Hindlimb muscle (tissue), 1 donor: Measurements from ENCODE around the gene TOM1. TPM values are rescaled to one million over a fixed set of nuclear protein-coding genes. Genes with fewer than 3 reads are reported as not detected.

ENCODE experiments used
- DNase-seq: peaks from one replicate; pipeline ENCODE4 v3.0.0-alpha.2; 2013
- polyA plus RNA-seq: library from polyadenylated mRNA; unstranded; fragments of 120-200 nt; gene quantifications from one replicate; pipeline ENCODE4 v1.2.1, GENCODE V29; 2013; ENCODE audit not compliant: insufficient read length

TOM1 gene
- polyA plus RNA-seq, 1 donor: 35.6 TPM

DNA sequence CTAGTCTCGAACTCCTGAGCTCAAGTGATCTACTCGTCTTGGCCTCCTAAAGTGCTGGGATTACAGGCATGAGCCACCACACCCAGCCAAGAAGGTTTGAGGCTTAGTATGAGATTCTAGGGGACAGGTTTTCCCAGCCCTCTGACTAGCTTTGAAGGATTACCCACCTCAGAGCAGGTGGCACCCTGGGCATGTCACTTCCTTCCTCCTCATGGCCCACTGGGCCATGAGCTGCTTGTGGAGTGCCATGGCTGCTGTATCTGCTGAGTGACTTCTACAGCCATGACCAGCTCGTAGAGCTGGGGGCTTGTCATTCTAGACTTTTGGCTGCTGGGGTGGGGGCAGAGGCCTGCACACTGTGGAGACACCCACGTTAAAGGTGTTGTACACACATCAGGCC is 25.1 kb downstream of the TOM1 start:
- DNase-seq: no peak

GRCh38 chr22:35325209-35325608 is 25.5 kb downstream of the TOM1 start:
- DNase-seq: no peak

GRCh38 chr22:35326854-35327562 is 27.3 kb downstream of the TOM1 start:
- DNase-seq: no peak

DNA sequence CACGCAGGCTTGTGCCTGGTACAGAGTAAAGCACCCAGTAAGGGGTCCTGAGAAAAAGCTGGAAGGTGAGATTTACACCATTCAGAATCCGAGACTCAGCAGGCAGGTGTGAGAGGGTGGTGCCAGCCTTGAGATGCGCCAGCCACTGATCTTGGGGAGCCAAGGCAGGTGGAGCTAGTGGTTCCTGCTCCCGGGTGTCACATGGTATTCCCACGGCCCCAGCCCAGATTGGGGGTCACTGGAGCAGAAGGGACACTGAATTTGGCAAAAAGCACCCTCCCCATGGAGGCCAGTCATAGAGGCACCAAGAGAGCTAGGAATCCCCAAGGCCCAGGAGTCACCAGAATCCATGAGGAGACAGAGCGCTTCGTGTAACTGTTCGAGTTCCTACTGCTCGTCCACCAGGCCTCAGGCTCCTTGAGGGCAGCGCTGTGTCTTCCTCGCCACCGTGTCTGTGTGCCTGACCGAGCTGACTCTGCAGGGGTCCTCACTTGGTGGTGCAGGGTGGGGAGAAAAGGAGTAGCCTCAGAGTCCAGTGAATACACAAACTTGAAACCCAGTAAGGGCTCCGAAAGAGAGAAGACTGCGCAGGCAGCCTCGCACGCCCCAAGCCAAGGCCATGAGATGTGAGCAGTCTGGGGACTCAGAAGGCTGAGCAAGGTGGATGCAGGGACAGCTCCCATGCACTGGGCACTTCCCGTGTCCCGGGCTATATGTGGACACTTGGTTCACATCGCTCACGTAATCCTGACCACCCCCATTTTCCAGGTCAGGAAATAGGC is 28.2 kb downstream of the TOM1 start:
- no peak for DNase-seq

DNA sequence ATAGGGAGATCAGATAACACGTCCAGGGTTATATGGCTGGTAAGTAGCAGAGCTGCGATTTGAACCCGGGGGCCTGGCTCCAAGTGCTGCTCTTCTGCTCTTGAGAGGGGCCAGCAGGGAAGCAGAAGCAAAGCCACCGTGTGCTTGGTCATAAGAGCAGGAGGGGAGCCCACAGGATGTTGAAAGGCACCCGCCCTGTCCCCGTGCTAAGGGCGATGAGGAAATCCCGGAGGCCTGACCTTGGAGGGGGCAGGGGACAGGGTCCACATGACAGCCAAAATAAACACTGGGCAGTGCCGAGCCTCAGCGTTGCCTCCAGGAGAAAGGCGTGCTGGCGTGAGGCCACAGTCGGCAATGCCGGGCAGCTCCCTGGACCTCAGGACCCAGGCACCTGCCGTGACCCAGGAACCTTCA is 28.8 kb downstream of the TOM1 start:
- DNase-seq: no peak

- no peak for DNase-seq
These were observed 29.6 kb downstream of the TOM1 start for GRCh38 chr22:35329114-35329847.

DNA sequence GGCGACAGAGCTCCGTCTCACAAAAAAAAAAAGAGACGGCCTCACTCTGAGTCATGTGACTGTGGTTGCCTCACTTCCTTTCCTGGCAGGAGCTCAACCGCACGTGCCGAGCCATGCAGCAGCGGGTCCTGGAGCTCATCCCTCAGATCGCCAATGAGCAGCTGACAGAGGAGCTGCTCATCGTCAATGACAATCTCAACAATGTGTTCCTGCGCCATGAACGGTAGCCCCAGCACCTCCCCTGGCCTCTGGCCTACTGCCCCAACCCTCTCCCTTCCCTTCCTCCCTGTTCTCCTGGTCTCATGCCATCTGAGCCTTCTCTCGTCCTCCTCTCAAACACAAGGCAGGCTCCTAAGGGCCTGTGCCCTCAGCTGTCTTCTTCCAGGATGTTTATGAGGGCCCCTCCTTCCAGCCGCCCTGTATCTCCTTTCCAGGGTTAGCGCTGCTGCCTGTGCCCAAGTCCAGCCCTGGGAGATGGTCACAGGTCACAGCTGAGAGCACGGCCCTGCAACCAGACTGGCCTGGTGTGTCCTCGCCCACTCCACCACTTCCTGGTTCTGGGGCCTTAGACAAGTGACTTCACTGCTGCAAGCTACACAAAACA is 30.7 kb downstream of the TOM1 start:
- DNase-seq: peak; percentile 58

GRCh38 chr22:35332278-35332677 is 32.6 kb downstream of the TOM1 start:
- no peak for DNase-seq

DNA sequence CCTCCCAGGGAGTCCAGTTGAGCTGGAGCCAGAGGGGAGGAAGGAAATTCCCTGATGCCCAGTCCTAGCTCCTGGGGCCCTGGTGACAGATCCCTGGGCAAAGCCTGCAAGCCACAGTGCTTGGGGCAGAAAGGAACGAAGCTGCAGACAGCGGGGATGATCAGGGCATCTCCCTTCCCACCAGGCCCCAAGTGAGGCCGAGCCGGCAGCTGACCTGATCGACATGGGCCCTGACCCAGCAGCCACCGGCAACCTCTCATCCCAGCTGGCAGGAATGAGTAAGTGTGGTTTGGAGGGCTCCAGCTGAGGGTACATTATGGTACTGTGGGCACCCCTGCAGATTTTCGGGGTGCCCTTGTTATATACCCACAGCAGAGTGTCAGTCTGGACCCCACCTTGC is 33.5 kb downstream of the TOM1 start:
- DNase-seq: no peak

GRCh38 chr22:35334004-35334403 is 34.3 kb downstream of the TOM1 start:
- no peak for DNase-seq

GRCh38 chr22:35335468-35335867 is 35.8 kb downstream of the TOM1 start:
- DNase-seq: no peak

DNA sequence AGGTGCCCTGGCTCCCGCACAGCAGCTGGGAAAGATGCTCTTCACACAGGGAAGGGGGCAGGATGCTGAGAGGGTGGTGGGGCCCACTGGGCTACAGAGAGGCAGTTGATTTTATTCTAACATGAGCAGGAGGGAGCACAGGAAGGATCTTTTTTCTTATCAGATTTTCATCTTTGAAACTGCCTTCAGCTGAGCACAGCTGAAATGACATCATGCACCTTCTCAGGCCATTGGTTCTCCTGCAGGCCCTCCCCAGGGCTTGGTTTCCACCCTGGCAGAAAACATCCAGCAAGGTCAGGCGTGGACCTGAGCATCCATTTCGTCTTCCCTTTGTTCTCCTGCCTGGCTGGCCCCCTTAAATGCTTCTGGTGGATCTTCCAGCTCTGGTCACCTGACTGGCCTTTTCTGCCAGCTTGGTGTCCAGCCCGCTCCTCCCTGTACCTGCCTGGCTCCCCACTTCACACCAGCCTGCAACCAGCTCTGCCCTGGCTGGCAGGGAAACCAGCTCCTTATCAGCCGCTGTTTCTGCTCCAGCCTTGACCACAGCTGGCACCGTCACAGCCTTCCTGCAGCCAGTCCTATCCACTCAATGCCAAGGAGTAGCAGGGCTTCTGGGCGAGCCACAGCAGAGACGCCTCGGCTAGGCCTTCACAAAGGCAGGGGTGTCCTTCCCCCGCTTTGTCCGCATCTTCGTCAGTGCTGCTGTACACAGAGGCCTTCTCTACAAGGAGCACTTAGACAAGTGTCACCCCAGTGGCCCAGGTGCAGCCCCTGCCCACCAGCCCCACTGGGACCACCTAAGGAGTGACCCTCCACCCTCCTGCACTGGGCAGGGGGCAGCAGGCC is 36.5 kb downstream of the TOM1 start:
- no peak for DNase-seq

GRCh38 chr22:35337932-35338331 is 38.2 kb downstream of the TOM1 start:
- DNase-seq: no peak

DNA sequence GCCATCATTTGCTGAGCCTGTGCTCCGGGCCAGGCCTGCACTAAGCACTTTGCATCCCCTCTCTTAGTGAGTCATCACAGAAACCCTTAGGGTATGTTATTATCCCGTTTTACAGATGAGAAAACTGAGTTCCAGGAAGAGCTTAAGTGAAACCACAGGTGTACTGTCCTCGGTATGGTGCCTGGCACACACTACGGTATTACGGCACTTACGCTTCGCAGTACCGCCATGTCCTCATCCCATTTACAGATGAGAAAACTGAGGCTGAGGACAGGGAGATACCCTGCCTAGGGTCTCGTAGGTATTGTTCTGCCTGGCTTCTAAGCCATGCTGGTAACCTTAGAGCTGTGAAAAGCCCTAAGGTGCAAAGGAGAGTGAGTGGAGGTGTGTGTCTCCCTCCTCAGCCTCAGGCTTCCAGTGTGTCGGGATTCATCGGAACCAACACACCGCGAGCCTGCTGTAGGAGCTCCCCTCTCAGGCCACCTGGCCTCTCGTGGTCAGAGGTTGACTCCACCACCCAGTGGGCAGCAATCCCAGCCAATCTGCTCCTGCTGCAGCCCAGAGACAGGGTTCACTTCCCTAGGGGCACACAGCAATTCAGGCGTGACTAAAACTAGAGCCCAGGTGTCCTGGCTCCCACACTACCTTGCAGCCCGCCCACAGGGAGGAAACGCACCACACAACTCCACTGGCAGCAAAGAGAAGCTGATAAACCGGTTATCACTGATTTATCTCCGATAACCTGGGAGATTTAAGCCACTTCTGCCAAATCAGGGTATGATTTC is 41.6 kb downstream of the TOM1 start:
- no peak for DNase-seq

GRCh38 chr22:35342390-35342789 is 42.7 kb downstream of the TOM1 start:
- DNase-seq: no peak

DNA sequence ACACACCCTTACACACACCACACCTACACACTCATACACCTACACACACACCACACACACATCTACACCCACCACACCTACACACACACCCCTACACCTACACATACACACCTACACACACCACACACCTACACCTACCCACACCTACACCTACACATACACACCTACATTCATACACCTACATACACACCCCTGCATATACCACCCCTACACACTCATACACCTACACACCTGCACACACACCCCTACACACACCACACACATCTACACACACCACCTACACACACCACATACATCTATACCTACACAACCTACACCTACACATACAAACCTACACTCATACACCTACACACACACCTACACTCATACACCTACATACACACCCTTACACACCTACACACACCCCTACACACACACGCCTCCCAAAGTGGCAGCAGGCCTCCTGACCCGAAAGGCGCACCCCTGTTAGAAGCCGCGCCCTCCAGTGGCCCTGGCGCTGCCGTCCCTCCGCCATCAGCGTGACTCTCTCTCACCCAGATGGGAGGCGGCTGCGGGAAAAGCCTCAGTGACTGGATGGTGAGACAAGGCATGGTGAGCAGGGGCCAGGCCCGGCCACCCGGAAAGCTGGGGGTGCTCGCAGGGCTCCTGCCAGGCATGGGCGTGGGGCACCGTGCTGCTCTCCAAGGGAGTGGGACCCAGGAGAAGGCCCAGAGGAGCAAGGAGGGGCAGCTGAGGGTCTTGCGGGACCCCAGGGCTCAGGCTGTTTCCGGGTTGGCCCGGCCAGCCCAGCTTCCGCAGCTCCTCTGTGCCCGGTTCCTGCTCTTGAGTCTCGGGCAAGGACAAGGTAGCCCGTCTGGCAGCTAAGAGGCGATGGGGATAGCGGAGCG is 44.2 kb downstream of the TOM1 start:
- no peak for DNase-seq

GRCh38 chr22:35344956-35345690 is 45.4 kb downstream of the TOM1 start:
- DNase-seq: no peak

DNA sequence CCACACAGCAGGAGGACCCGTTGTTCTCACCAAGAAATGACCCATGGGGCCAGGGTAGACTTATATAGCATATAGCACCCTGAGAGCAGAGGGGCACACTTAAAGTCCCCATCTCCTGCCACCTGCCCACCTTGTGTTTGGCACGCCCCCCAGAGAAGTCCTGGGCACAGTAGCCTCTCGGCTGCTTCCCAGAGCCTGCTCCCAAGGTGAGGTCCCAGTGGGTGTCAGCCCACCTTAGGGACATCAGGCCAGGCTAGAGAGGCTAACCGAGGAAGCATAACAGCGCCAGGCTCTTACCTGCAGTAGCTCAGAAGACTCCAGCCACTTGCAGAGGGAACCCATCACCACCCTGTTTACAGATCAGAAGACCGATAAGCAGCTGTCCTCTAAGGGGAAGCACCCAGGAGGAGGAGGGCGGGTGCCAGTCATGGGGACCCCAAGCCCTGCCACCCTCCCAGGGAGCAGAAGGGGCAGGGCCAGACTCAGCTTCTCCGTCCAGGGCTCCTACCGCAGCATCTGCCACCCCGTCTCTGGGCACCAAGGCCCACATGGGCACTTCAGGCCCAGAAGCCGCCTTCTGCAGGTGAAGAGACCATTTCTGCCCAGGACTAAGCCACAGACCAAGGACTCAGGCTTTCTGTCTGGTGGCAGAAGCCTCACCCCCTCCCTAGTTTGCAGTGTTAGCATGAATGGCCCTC is 46.3 kb downstream of the TOM1 start:
- no peak for DNase-seq
